HL-60/S4 treated with phorbol 12-myristate 13-acetate at 8.2 ng/mL for 4 days and 3 days (cell line): ENCODE results near the gene RFTN1.

Source experiments
- in situ Hi-C: fragments of 300-500 bp; cut with MboI; formaldehyde crosslinking; loops from 2 replicates; pipeline ENCODE4 v1.15.0; 2022; ENCODE audit warnings: low sequenced_read_pairs

RFTN1 gene

DNA sequence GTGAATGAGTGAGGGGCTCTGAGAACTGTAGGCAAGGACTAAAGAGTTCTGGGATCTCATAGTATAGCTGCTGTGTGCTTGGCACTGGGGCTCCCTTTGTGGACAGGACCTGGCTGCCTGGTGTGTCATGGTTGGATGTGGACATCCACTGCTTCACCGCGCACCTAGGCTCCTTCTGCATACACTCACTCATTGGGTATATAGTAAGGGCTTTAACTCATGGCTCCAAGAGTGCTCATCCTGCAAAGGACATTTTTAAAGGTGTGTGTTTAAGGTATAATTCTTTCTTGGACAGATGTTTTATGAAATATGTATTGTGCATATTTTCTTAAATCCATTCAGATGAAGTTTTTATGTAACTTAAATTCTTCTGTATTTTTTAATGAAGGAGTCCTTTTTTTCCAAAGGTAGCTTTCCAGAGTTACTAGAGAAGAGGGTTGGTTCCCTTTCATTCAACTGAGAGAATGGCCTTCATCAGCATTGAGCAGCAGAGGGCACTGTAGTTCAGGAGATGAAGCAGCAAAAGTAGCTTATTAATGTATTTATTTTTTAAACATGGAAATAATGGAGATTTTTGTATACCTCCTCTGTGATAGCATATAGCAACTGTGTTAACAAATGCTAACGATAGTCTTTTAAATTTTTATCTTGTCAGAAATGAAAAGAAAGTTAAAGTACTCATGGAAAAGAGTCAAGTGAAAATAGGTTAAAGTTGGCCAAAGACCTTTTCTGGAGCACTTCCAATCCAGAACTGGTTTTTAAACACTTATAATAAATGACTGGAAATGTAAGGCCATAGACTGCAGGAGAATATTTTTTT is 223.3 kb downstream of the RFTN1 start:
- in situ Hi-C loops, result no loop called here

GRCh38 chr3:16289144-16289889 is 224.2 kb downstream of the RFTN1 start:
- in situ Hi-C loops, result no loop called here

DNA sequence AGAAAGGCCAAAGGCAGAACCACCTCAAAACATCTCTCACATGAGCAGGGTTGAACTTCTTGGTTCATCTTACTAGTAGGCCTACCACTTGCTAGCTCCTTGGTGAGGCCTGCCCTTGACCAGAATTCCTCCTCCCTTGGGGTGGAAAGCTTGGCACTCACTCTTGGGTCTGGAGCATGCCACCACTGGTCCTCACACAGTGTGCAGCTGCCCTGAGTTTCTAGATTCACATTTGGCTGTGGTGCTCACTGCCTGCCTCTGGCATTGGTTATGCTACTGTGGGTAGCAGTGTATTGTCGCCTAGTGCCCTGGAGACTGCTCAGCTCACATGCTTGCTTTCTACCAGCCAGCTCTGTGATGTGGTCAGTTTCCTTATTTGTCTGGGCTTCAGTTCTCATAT is 224.8 kb downstream of the RFTN1 start:
- in situ Hi-C loops, result no loop called here

DNA sequence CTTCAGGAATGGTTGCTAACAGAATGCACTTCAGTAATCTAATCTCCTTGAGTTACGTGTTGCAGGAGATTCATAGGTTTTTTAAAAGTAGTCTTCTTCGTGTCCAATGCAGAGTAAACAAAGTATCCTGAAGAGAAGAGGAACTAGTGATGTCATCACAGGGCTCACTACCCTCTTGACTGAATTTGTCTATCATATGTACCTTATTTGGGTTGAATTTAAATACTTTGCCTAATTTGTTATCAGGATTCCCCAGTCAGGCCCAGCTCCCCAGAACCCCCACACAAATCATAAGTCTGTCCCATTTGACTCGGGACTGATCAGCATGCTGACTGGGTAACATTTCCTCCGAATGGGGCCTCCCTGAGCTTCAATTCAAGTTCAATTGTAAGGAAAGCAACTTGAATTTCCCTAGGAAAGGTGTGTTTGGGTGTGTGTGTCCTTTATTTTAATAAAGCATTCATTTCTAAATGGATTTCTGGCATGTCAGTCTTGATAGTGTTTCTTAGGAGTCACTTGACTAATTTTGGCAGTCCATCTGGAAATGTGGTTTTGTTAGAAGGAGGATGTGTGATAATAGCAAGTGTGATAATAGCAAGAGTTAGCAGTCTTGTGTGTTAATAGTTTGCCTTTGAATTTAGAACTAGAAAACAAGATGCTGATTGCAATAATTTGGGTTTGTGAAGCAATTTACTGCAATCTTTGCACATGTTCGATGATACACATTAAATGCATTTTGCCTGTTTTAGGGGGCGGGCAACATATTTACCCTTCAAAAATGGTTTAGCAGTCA is 226.6 kb downstream of the RFTN1 start:
- in situ Hi-C loops, result no loop called here

- in situ Hi-C loops, result no loop called here
Measured at GRCh38 chr3:16286161-16286560, 227.3 kb downstream of the RFTN1 start.

DNA sequence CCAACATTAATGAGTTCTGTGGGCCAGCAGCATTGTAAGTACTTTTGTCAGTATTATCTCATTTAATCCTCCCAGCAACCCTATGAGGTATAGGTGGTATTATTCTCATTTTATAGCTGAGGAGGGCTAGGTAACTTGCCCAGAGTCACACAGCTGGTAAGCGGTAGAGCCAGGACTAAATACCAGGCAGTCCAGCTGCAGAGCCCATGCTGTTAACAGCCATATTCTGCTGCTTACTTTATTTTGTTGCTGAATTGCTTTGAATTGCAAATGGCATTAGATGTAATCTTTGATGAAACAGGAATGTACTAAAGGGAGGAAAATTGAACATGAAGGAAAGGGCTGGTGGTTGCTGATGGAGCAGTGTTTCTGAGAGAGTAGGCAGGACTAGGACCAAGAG is 228.9 kb downstream of the RFTN1 start:
- in situ Hi-C loops, result no loop called here

DNA sequence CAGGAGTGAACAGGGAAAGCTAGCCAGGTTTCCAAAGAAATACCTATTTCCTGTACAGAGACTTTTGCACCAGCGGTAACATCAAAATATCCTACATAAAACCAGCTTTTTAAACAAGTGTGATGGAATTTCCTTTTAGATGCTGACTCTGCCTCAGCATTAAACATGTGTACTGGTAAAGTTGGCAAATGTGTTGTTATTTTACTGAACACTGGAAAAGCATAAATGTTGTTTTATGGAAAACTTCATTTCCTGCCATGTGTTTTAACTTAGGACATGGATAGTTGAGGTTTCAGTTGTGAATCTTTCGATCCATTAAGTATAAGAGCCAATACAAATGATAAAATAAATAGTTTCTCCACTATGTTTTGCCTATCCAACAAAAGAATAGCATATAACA is 232.8 kb downstream of the RFTN1 start:
- in situ Hi-C loops, result no loop called here

DNA sequence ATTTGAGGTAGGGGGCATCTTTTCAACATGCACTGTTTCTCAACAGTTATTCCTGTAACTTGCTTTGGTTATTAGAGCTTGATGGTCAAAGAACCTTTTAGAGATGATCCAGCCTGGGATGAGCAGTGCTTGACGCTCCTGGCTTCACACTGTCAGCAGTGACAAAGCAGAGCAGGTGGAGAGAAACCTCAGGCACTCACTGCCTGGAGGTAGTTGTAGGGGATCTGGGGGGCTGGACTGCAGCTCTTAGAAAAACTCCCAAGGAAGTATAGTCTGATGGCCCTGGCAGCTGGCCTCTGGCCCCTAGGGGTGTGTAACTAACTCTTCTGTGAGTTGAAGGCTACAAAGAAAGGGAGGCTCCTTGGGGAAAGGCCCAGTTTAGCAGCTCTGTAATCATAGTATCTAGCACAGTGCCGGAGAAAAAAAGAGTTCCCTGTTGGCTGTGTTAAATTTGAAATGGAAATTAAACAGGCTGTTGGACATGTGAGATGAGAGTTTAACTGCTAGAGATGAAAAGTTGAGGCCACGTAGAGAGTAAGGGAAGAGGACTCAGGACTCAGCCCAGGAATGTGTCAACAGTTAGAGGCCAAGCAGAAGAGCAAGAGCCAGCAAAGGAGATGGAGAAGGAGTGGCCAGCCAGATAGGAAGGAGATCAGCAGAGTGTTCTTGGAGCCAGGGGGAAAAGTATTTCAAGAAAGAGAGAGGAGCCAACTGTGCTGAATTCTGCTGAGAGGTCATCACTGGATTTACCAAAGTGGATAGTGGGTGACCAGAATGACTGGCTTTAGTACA is 234.3 kb downstream of the RFTN1 start:
- in situ Hi-C loops, result loop anchor here (10.0 kb wide), 1 partner anchor 276 kb away; no protein-coding TSS in a partner anchor

- in situ Hi-C loops, result loop anchor here (10.0 kb wide), 1 partner anchor 277 kb away; no protein-coding TSS in a partner anchor
Measured at GRCh38 chr3:16277471-16277870, 236.0 kb downstream of the RFTN1 start.

- in situ Hi-C loops, result loop anchor here (10.0 kb wide), 1 partner anchor 281 kb away; no protein-coding TSS in a partner anchor
Measured at GRCh38 chr3:16273867-16274266, 239.6 kb downstream of the RFTN1 start.

DNA sequence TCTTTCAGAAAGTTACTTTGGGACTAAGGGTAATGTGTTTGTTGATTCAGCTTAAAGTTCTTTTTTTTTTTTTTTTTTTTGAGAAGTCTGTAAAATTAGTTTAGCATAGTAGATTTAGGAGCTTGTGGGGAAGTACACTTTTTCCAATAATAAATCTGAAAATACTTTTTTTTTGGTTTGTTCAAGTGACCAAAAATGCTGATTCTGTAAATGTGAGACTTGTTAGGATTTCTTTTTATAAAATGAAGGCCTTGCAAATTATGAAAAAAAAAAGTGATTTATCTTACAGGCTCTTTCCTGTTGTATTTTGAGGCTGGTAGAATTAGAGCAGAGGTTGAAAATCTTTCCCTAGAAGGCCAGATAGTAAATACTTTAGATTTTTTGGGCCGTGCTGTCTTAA is 240.9 kb downstream of the RFTN1 start:
- in situ Hi-C loops, result loop anchor here (10.0 kb wide), 1 partner anchor 282 kb away; no protein-coding TSS in a partner anchor

DNA sequence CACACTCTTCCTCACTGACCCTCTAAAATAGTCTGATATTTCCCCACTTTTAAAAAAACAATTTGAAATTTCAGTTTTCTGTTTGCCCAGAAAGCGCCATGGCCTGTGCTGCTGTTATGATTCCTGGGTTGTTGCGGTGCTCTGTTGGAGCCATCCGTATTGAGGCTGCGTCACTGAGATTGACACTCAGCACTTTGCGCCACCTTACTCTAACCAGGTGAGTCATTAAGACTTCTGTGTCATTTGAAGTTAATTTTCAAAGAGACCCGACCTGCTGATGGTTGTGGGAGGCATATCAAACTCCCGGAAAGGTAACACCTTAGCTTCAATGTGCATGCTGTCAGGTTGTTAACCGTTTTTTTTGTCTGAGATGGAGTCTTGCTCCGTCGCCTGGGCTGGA is 242.6 kb downstream of the RFTN1 start:
- in situ Hi-C loops, result loop anchor here (10.0 kb wide), 1 partner anchor 284 kb away; no protein-coding TSS in a partner anchor

GRCh38 chr3:16266714-16267113 is 246.8 kb downstream of the RFTN1 start:
- in situ Hi-C loops, result no loop called here
